ENCODE data around the gene MEIS3.
"Not testable (repeated sequence)": the region's sequence is repeated elsewhere in the genome, so short reads cannot be mapped to it uniquely, and the experiment has no call there.

The MEIS3 gene

GRCh38 chr19:47381121-47381520 is 38.2 kb downstream of the MEIS3 start:
- no peak for DNase-seq

- no peak for DNase-seq
Observed at GRCh38 chr19:47380559-47380958, 38.8 kb downstream of the MEIS3 start.

- DNase-seq, result no peak
Observed at GRCh38 chr19:47379381-47379938, 39.9 kb downstream of the MEIS3 start.

GRCh38 chr19:47378246-47378645 is 41.1 kb downstream of the MEIS3 start:
- DNase-seq, result no peak

- DNase-seq, result no peak
Observed at GRCh38 chr19:47377801-47378200, 41.5 kb downstream of the MEIS3 start.

- DNase-seq, result no peak
Observed at GRCh38 chr19:47377208-47377701, 42.1 kb downstream of the MEIS3 start.

GRCh38 chr19:47376589-47377144 is 42.7 kb downstream of the MEIS3 start:
- no peak for DNase-seq

GRCh38 chr19:47375694-47376588 is 43.4 kb downstream of the MEIS3 start:
- no peak for DNase-seq

- DNase-seq, result no peak
Observed at GRCh38 chr19:47374876-47375693, 44.2 kb downstream of the MEIS3 start.

- no peak for DNase-seq
Observed at GRCh38 chr19:47373246-47374240, 45.8 kb downstream of the MEIS3 start.

- DNase-seq, result no peak
Observed at GRCh38 chr19:47372603-47373002, 46.7 kb downstream of the MEIS3 start.

GRCh38 chr19:47371261-47371660 is 48.1 kb downstream of the MEIS3 start:
- no peak for DNase-seq

- no peak for DNase-seq
Observed at GRCh38 chr19:47370045-47370611, 49.2 kb downstream of the MEIS3 start.

- not testable (repeated sequence) for DNase-seq
Observed at GRCh38 chr19:47365455-47365854, 53.9 kb downstream of the MEIS3 start.

- no peak for DNase-seq
Observed at GRCh38 chr19:47363758-47364531, 55.4 kb downstream of the MEIS3 start.

- no peak for DNase-seq
Observed at GRCh38 chr19:47362321-47362720, 57.0 kb downstream of the MEIS3 start.

GRCh38 chr19:47358936-47359335 is 60.4 kb downstream of the MEIS3 start:
- no peak for DNase-seq

- DNase-seq, result no peak
Observed at GRCh38 chr19:47357788-47358680, 61.3 kb downstream of the MEIS3 start.

GRCh38 chr19:47356900-47357299 is 62.4 kb downstream of the MEIS3 start:
- DNase-seq, result no peak

- peak; percentile 36 for DNase-seq
Observed at GRCh38 chr19:47353307-47353712, 66.0 kb downstream of the MEIS3 start.
